Stimulated activated CD4-positive, alpha-beta T cell treated with anti-CD3 and anti-CD28 coated beads, Interleukin-1b, Interleukin-23, amount 100 ng/mL, for 24 hours (primary cell): ENCODE results near the gene FBXL13.
"Not testable (repeated sequence)": the region's sequence is repeated elsewhere in the genome, so short reads cannot be mapped to it uniquely, and the experiment has no call there.

Source experiments
- DNase-seq, 4 experiments: peaks; one replicate each; pipeline ENCODE4 v3.0.0-alpha.2; 2020; ENCODE audit warnings: low read depth in 4 of 4, low spot score in 1 of 4

Gene FBXL13

GRCh38 chr7:102823390-102824119 lies 251.0 kb downstream of the FBXL13 start:
- DNase-seq, result no peak

- DNase-seq, result no peak
Measured at GRCh38 chr7:102821994-102822747, 252.4 kb downstream of the FBXL13 start.

GRCh38 chr7:102819151-102819550 lies 255.4 kb downstream of the FBXL13 start:
- DNase-seq, result no peak

GRCh38 chr7:102817616-102818573 lies 256.7 kb downstream of the FBXL13 start:
- DNase-seq, result no peak

GRCh38 chr7:102814025-102814471 lies 260.5 kb downstream of the FBXL13 start:
- DNase-seq, result no peak

- DNase-seq, result no peak
Measured at GRCh38 chr7:102813191-102814024, 261.2 kb downstream of the FBXL13 start.

GRCh38 chr7:102811942-102812678 lies 262.5 kb downstream of the FBXL13 start:
- DNase-seq, result no peak

GRCh38 chr7:102810916-102811315 lies 263.7 kb downstream of the FBXL13 start:
- no peak for DNase-seq

GRCh38 chr7:102806613-102807012 lies 268.0 kb downstream of the FBXL13 start:
- no peak for DNase-seq

GRCh38 chr7:102795987-102796595 lies 278.5 kb downstream of the FBXL13 start:
- not testable (repeated sequence) for DNase-seq

GRCh38 chr7:102794567-102794966 lies 280.0 kb downstream of the FBXL13 start:
- not testable (repeated sequence) for DNase-seq

GRCh38 chr7:102791831-102792230 lies 282.8 kb downstream of the FBXL13 start:
- not testable (repeated sequence) for DNase-seq

- DNase-seq, result not testable (repeated sequence)
Measured at GRCh38 chr7:102791367-102791766, 283.2 kb downstream of the FBXL13 start.

GRCh38 chr7:102790364-102791100 lies 284.1 kb downstream of the FBXL13 start:
- not testable (repeated sequence) for DNase-seq

- DNase-seq, result not testable (repeated sequence)
Measured at GRCh38 chr7:102788770-102789169, 285.8 kb downstream of the FBXL13 start.

- DNase-seq, result not testable (repeated sequence)
Measured at GRCh38 chr7:102780926-102781325, 293.7 kb downstream of the FBXL13 start.

- DNase-seq, result not testable (repeated sequence)
Measured at GRCh38 chr7:102778663-102779062, 295.9 kb downstream of the FBXL13 start.

GRCh38 chr7:102776217-102776616 lies 298.4 kb downstream of the FBXL13 start:
- not testable (repeated sequence) for DNase-seq
